Type B pancreatic cell (in vitro differentiated cells): ENCODE measurements around the gene COL25A1. TPM values are rescaled to one million over a fixed set of nuclear protein-coding genes. Genes with fewer than 3 reads are reported as not detected.
"Not testable (repeated sequence)": the region's sequence is repeated elsewhere in the genome, so short reads cannot be mapped to it uniquely, and the experiment has no call there.

Source experiments
- DNase-seq: peaks from one replicate; pipeline ENCODE4 v3.0.0; 2021; ENCODE audit warnings: mixed read lengths; ENCODE audit not compliant: unreplicated experiment; ENCODE audit errors: extremely low spot score
- H3K27ac Mint-ChIP-seq: 2 replicates; pipeline ENCODE4 v1.8.0; 2021; ENCODE audit warnings: mild to moderate bottlenecking, mixed read lengths
- H3K27me3 Mint-ChIP-seq: 2 replicates; pipeline ENCODE4 v1.8.0; 2021; ENCODE audit warnings: mixed read lengths
- H3K36me3 Mint-ChIP-seq: 2 replicates; pipeline ENCODE4 v1.8.0; 2021; ENCODE audit warnings: mixed read lengths
- H3K4me1 Mint-ChIP-seq: one replicate; pipeline ENCODE4 v1.8.0; 2021; ENCODE audit warnings: mixed read lengths; ENCODE audit not compliant: unreplicated experiment
- H3K4me3 Mint-ChIP-seq: 2 replicates; pipeline ENCODE4 v1.8.0; 2021; ENCODE audit warnings: mild to moderate bottlenecking, mixed read lengths
- H3K9me3 Mint-ChIP-seq: 2 replicates; pipeline ENCODE4 v1.8.0; 2021; ENCODE audit warnings: mixed read lengths
- CTCF ChIP-seq: fragments of 200-600 bp; sonication (generic); conservative IDR thresholded peaks from 2 replicates; pipeline ENCODE4 v1.5.0; 2021; ENCODE audit warnings: antibody characterized with exemption, mild to moderate bottlenecking
- total RNA-seq: library from RNA; stranded (reverse); gene quantifications from 2 replicates; pipeline ENCODE4 v1.2.1, GENCODE V29; 2021; ENCODE audit warnings: low replicate concordance

Gene COL25A1
- total RNA-seq, 1 donor from 2014 or later = 9.2 TPM

- TF ChIP-seq CTCF = no peak
- no peaks in the 10 kb centered on the region for H3K36me3 Mint-ChIP-seq
- DNase-seq = no peak
- H3K27me3 Mint-ChIP-seq = peaks cover 3% of the 10 kb centered on the region
- H3K9me3 Mint-ChIP-seq = no peaks in the 10 kb centered on the region
- peaks cover 24% of the 10 kb centered on the region for H3K4me1 Mint-ChIP-seq
- no peak overlapping the region for H3K4me3 Mint-ChIP-seq
- no peak overlapping the region for H3K27ac Mint-ChIP-seq
Measured at GRCh38 chr4:109077505-109077904, 225.0 kb downstream of the COL25A1 start.

GRCh38 chr4:109076709-109077108, 225.7 kb downstream of the COL25A1 start:
- H3K4me3 Mint-ChIP-seq, H3K36me3 Mint-ChIP-seq: not testable (repeated sequence)

GRCh38 chr4:109075621-109076020, 226.8 kb downstream of the COL25A1 start:
- Mint-ChIP-seq H3K9me3 (no peaks in the 10 kb centered on the region), H3K27ac (no peak overlapping the region), H3K27me3 (peaks cover 3% of the 10 kb centered on the region), H3K36me3 (no peaks in the 10 kb centered on the region), H3K4me3 (no peak overlapping the region), H3K4me1 (peaks cover 24% of the 10 kb centered on the region)
- no peak for TF ChIP-seq CTCF
- DNase-seq = no peak

More at GRCh38 chr4:109076709-109077108, 225.7 kb downstream of the COL25A1 start:
- DNase-seq, H3K9me3 Mint-ChIP-seq, H3K27ac Mint-ChIP-seq, H3K27me3 Mint-ChIP-seq: not testable (repeated sequence)
- H3K4me1 Mint-ChIP-seq = peaks cover 24% of the 10 kb centered on the region

GRCh38 chr4:109072595-109072994, 229.9 kb downstream of the COL25A1 start:
- no peak for DNase-seq
- no peak for TF ChIP-seq CTCF
- peaks cover 2% of the 10 kb centered on the region for H3K4me1 Mint-ChIP-seq
- no peak overlapping the region for H3K4me3 Mint-ChIP-seq
- H3K27me3 Mint-ChIP-seq = no peaks in the 10 kb centered on the region
- H3K27ac Mint-ChIP-seq = no peak overlapping the region
- H3K36me3 Mint-ChIP-seq = no peaks in the 10 kb centered on the region
- H3K9me3 Mint-ChIP-seq = no peaks in the 10 kb centered on the region

GRCh38 chr4:109070677-109071076, 231.8 kb downstream of the COL25A1 start:
- not testable (repeated sequence) for H3K27me3 Mint-ChIP-seq, H3K9me3 Mint-ChIP-seq, H3K4me1 Mint-ChIP-seq, H3K27ac Mint-ChIP-seq, DNase-seq, H3K4me3 Mint-ChIP-seq, H3K36me3 Mint-ChIP-seq

GRCh38 chr4:109067508-109068235, 234.8 kb downstream of the COL25A1 start:
- H3K4me3 Mint-ChIP-seq = no peak overlapping the region
- no peaks in the 10 kb centered on the region for H3K4me1 Mint-ChIP-seq
- no peaks in the 10 kb centered on the region for H3K36me3 Mint-ChIP-seq
- no peaks in the 10 kb centered on the region for H3K9me3 Mint-ChIP-seq
- peaks cover 10% of the 10 kb centered on the region for H3K27me3 Mint-ChIP-seq
- H3K27ac Mint-ChIP-seq = no peak overlapping the region
- no peak for DNase-seq
- no peak for TF ChIP-seq CTCF

- Mint-ChIP-seq H3K27ac (no peak overlapping the region), H3K27me3 (peaks cover 10% of the 10 kb centered on the region), H3K9me3 (no peaks in the 10 kb centered on the region), H3K36me3 (no peaks in the 10 kb centered on the region), H3K4me1 (no peaks in the 10 kb centered on the region), H3K4me3 (no peak overlapping the region)
- no peak for TF ChIP-seq CTCF
- no peak for DNase-seq
Measured at GRCh38 chr4:109065006-109065405, 237.5 kb downstream of the COL25A1 start.
